Lung (tissue), 12 donors: ENCODE data around the gene C10orf105. TPM values are rescaled to one million over a fixed set of nuclear protein-coding genes. Genes with fewer than 3 reads are reported as not detected.

ENCODE experiments used
- ATAC-seq: fragments of 200-7000 bp; cut with Tn5 transposase; one replicate; pipeline ENCODE4 v1.9.1; 2020; ENCODE audit warnings: moderate number of reproducible peaks; ENCODE audit not compliant: insufficient read depth, low FRiP score
- DNase-seq, 3 donors: peaks; one replicate each; pipeline ENCODE4 v3.0.0-alpha.2; 2013 to 2017
- H3K27ac ChIP-seq, 2 donors: one replicate each; pipeline ENCODE4 v1.5.1; 2013; ENCODE audit warnings: mild to moderate bottlenecking in 2 of 2, moderate library complexity in 2 of 2, control low read depth in 1 of 2, inconsistent platforms in 1 of 2, low read depth in 1 of 2, low read length in 1 of 2
- H3K27me3 ChIP-seq, 3 donors: one replicate each; pipeline ENCODE4 v1.5.1; 2013; ENCODE audit warnings: low read length in 2 of 3; ENCODE audit not compliant: control insufficient read depth in 3 of 3, insufficient read depth in 3 of 3
- H3K36me3 ChIP-seq, 4 donors: one replicate each; pipeline ENCODE4 v1.5.1; 2013; ENCODE audit warnings: low read length in 4 of 4, mild to moderate bottlenecking in 1 of 4, moderate library complexity in 1 of 4; ENCODE audit not compliant: control insufficient read depth in 4 of 4, insufficient read depth in 4 of 4
- H3K4me1 ChIP-seq, 5 donors: one replicate each; pipeline ENCODE4 v1.5.1; 2013; ENCODE audit warnings: low read length in 5 of 5, mild to moderate bottlenecking in 2 of 5, moderate library complexity in 1 of 5; ENCODE audit not compliant: control insufficient read depth in 5 of 5, insufficient read depth in 5 of 5
- H3K4me3 ChIP-seq: one replicate; pipeline ENCODE4 v1.5.1; 2013; ENCODE audit warnings: mild to moderate bottlenecking, control low read depth, moderate library complexity
- H3K9ac ChIP-seq, 2 donors: one replicate each; pipeline ENCODE4 v1.5.1; 2013; ENCODE audit warnings: low read length in 2 of 2, control low read depth in 1 of 2; ENCODE audit not compliant: insufficient read depth in 1 of 2
- H3K9me3 ChIP-seq, 4 donors: one replicate each; pipeline ENCODE4 v1.5.1; 2013; ENCODE audit warnings: low read length in 3 of 4, mild to moderate bottlenecking in 1 of 4, moderate library complexity in 1 of 4; ENCODE audit not compliant: control insufficient read depth in 4 of 4, insufficient read depth in 3 of 4
- CTCF ChIP-seq: IDR thresholded peaks from 2 replicates; pipeline ENCODE4 v1.5.1; 2012; ENCODE audit warnings: mild to moderate bottlenecking; ENCODE audit errors: control extremely low read depth, extremely low read depth
- WGBS, 2 donors: extraction: QIAGEN DNeasy Blood & Tissue Kit; methylation state at CpG; one replicate each; pipeline ENCODE4 v1.1.7; 2013; 5-methylcytosine and 5-hydroxymethylcytosine counted together
- polyA plus RNA-seq, 2 donors: library from polyadenylated mRNA; stranded (reverse); fragments of 200-250 nt; gene quantifications; one replicate each; pipeline ENCODE4 v1.2.1, GENCODE V29; 2013
- total RNA-seq, 2 donors: library from RNA; depleted of rRNA in 1 of 2; stranded (reverse); fragments of >200 nt in 1 of 2; gene quantifications; one replicate each; pipeline ENCODE4 v1.2.1, GENCODE V29; 2014 to 2021
- donor health status: control.
- donor health status: control.
- donor health status: Bipolar disorder and iron deficiency.
- donor health status: healthy.
- donor health status: DM: yes; HTN: yes; CAD: no.

Gene C10orf105
- total and polyA plus RNA-seq, 4 donors = 0.14 to 0.58 (median 0.27) TPM

GRCh38 chr10:71681977-71682376, 37.6 kb downstream of the C10orf105 start:
- DNase-seq (no peak), ATAC-seq (no peak)
- H3K4me3 ChIP-seq = no peak overlapping the region
- no peak overlapping the region for H3K9ac ChIP-seq
- H3K36me3 ChIP-seq = no peaks in the 10 kb centered on the region
- H3K9me3 ChIP-seq = no peaks in the 10 kb centered on the region
- H3K4me1 ChIP-seq = peaks cover 0 to 16% (median 4%) of the 10 kb centered on the region in 5 donors
- no peaks in the 10 kb centered on the region for H3K27me3 ChIP-seq
- WGBS, 2 donors = 89 to 97% methylated on average over 5 of the region's 5 CpGs
- TF ChIP-seq CTCF = no peak
- H3K27ac ChIP-seq = no peak overlapping the region

- no peak overlapping the region for H3K9ac ChIP-seq
- H3K36me3 ChIP-seq = no peaks in the 10 kb centered on the region
- no peaks in the 10 kb centered on the region for H3K9me3 ChIP-seq
- peak overlapping the region; percentile 44 to 69 for H3K27ac ChIP-seq
- no peak overlapping the region for H3K4me3 ChIP-seq
- H3K4me1 ChIP-seq = peaks cover 0 to 14% (median 0%) of the 10 kb centered on the region in 5 donors
- TF ChIP-seq CTCF = no peak
- ATAC-seq = no peak
- WGBS, 2 donors = 66 to 88% methylated on average over 9 of the region's 9 CpGs
- no peaks in the 10 kb centered on the region for H3K27me3 ChIP-seq
- no peak for DNase-seq
Observed at GRCh38 chr10:71679425-71679824, 40.2 kb downstream of the C10orf105 start.

DNA sequence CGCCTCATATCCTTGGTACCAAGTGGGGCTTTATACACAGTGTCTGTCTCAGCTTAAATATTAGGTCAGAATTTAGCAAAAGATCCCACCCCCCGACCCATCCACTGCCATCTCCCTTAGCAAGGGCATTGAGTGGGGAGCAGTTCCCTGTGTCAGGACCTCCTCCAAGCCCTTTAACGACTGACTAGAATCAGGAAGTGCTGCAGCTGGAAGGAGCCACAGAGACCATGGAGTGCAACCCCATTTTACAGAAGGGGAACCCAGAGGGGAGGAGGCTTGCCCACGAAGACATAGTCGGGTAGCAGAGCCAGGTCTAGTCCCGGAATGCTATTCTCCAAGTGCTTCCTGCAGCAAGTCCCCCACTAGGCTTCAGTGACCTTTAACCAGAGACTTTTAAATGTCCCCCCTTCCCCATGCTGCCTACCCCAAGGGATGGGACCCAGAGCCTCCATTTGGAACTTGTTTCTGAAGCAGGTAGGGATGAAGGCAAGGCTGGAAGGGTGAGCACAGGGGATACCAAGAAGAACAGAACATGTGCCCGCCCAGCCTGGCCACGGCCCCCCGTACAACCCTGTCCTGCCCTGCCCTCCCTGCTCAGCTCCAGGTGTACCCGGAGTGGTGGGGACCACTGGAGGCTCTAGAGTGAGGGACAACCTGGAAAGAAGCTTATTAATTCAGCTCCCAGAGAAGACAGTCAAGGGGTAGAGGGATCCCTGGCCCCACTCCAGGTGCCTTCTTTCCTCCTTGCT, 41.3 kb downstream of the C10orf105 start:
- H3K27me3 ChIP-seq = no peaks in the 10 kb centered on the region
- DNase-seq (no peak), ATAC-seq (no peak)
- no peaks in the 10 kb centered on the region for H3K9me3 ChIP-seq
- no peak overlapping the region for H3K9ac ChIP-seq
- peaks cover 0 to 13% (median 0%) of the 10 kb centered on the region in 5 donors for H3K4me1 ChIP-seq
- WGBS, 2 donors = 75 to 81% methylated on average over 10 of the region's 10 CpGs
- H3K4me3 ChIP-seq = no peak overlapping the region
- no peak overlapping the region for H3K27ac ChIP-seq
- TF ChIP-seq CTCF = no peak
- no peaks in the 10 kb centered on the region for H3K36me3 ChIP-seq
